PC-9 (cell line): ENCODE data around the gene PRXL2B. TPM values are rescaled to one million over a fixed set of nuclear protein-coding genes. Genes with fewer than 3 reads are reported as not detected.

ENCODE experiments used
- BruUV-seq: library from RNA; stranded (reverse); fragments of 400-500 nt; replicated peaks from 2 replicates; lab custom pipeline; 2021; lab: Mats Ljungman, UMichigan
- CTCF ChIA-PET: fragments of 300-600 bp; sonication (Branson Sonifier 250); formaldehyde crosslinking; loops from one replicate; lab custom pipeline; 2022; ENCODE audit warnings: antibody characterized with exemption; lab: Charles Lee
- POLR2A ChIA-PET: fragments of 300-600 bp; sonication (Branson Sonifier 250); formaldehyde crosslinking; loops from one replicate; lab custom pipeline; 2022; ENCODE audit warnings: antibody characterized with exemption; ENCODE audit not compliant: unreplicated experiment; lab: Charles Lee
- DNase-seq, 2 experiments: peaks; one replicate each; pipeline versions ENCODE4 v3.0.0 to v3.0.0-alpha.2; 2015 to 2022; ENCODE audit warnings: mixed read lengths in 1 of 2
- H2AFZ ChIP-seq: fragments of 200-600 bp; sonication (generic); 2 replicates; pipeline ENCODE4 v1.8.1; 2017; ENCODE audit warnings: antibody characterized with exemption
- H3F3A ChIP-seq: fragments of 200-600 bp; sonication (generic); 2 replicates; pipeline ENCODE4 v1.8.1; 2017; ENCODE audit warnings: antibody characterized with exemption, mild to moderate bottlenecking, low read depth; ENCODE audit not compliant: insufficient read depth
- H3K27ac ChIP-seq: fragments of 200-600 bp; sonication (generic); 2 replicates; pipeline ENCODE4 v1.6.1; 2016; ENCODE audit warnings: mixed run types
- H3K27me3 ChIP-seq: fragments of 200-600 bp; sonication (generic); 2 replicates; pipeline ENCODE4 v1.6.1; 2016; ENCODE audit warnings: low read depth, mixed run types; ENCODE audit not compliant: insufficient read depth
- H3K36me3 ChIP-seq: fragments of 200-600 bp; sonication (generic); 2 replicates; pipeline ENCODE4 v1.6.1; 2016; ENCODE audit warnings: low read depth, mixed run types
- H3K4me1 ChIP-seq: fragments of 200-600 bp; sonication (generic); replicated peaks from 2 replicates; pipeline ENCODE4 v1.6.1; 2016; ENCODE audit warnings: mixed run types; ENCODE audit not compliant: insufficient read depth
- H3K4me2 ChIP-seq: fragments of 200-600 bp; sonication (generic); 2 replicates; pipeline ENCODE4 v1.6.1; 2017; ENCODE audit warnings: mixed run types
- H3K4me3 ChIP-seq: fragments of 200-600 bp; sonication (generic); 2 replicates; pipeline ENCODE4 v1.6.1; 2016; ENCODE audit warnings: mixed run types
- H3K79me2 ChIP-seq: fragments of 200-600 bp; sonication (generic); 2 replicates; pipeline ENCODE4 v1.6.1; 2017; ENCODE audit warnings: low read depth, mixed run types
- H3K9me2 ChIP-seq: fragments of 200-600 bp; sonication (generic); 2 replicates; pipeline ENCODE4 v1.8.1; 2017; ENCODE audit warnings: mild to moderate bottlenecking; ENCODE audit not compliant: insufficient read depth
- H3K9me3 ChIP-seq: fragments of 200-600 bp; sonication (generic); 2 replicates; pipeline ENCODE4 v1.8.1; 2016; ENCODE audit warnings: low read depth; ENCODE audit not compliant: insufficient read depth
- H4K20me1 ChIP-seq: fragments of 200-600 bp; sonication (generic); 2 replicates; pipeline ENCODE4 v1.8.1; 2017; ENCODE audit not compliant: insufficient read depth
- EZH2 ChIP-seq: fragments of 200-600 bp; sonication (generic); IDR thresholded peaks from 2 replicates; pipeline ENCODE4 v1.8.0; 2017; ENCODE audit warnings: antibody characterized with exemption, low read depth
- intact Hi-C: fragments of 100-400 bp; cut with micrococcal nuclease; formaldehyde crosslinking; loops from one replicate; pipeline ENCODE4 v1.10.0; 2022; ENCODE audit not compliant: unreplicated experiment
- total RNA-seq: library from RNA; stranded (reverse); gene quantifications from 2 replicates; pipeline ENCODE4 v1.2.3, GENCODE V29; 2021
- TF ChIP-seq, protein P1 (sequence below): fragments of 200-600 bp; sonication (generic); conservative IDR thresholded peaks from 2 replicates; pipeline ENCODE4 v1.6.1; 2017; ENCODE audit warnings: mixed run types, antibody characterized with exemption, mild to moderate bottlenecking, moderate library complexity

PRXL2B gene
- total RNA-seq, 1 experiment from 2014 or later = 26.1 TPM

DNA sequence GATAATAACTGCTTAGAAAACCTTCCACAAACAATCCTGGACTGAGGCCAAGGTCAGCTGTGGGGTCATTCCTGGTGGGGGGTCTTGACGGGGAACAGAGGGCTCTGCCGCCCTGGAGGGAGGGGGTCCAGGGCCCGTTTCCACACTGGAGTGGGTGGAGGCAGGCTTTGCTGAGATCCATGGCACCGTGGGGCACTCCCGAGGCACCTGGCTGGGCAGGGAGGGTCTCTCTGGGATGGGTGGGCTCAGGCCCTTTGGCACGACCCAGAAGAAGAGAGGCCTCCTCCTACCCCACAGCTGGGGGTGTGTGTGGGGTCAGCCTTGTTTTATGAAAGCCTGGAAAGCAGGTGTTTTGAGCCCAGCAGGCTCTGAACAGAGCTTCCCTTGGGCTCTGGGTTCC, 41.2 kb downstream of the PRXL2B start:
- Histone ChIP-seq H3K9me3 (no peaks in the 10 kb centered on the region), H3K4me3 (no peak overlapping the region), H3F3A (peaks cover 11% of the 10 kb centered on the region; the same call in 1 of the 2 replicates), H3K79me2 (no peaks in the 10 kb centered on the region), H3K4me2 (no peak overlapping the region), H3K27ac (no peak overlapping the region), H3K4me1 (no peaks in the 10 kb centered on the region), H2AFZ (no peak overlapping the region), H3K27me3 (peaks cover 61% of the 10 kb centered on the region), H3K36me3 (no peaks in the 10 kb centered on the region), H3K9me2 (no peaks in the 10 kb centered on the region), H4K20me1 (no peaks in the 10 kb centered on the region)
- ChIA-PET CTCF (no interaction called here), POLR2A (no interaction called here)
- intact Hi-C loops = no loop called here
- DNase-seq = no peak
- TF ChIP-seq, protein P1, sequence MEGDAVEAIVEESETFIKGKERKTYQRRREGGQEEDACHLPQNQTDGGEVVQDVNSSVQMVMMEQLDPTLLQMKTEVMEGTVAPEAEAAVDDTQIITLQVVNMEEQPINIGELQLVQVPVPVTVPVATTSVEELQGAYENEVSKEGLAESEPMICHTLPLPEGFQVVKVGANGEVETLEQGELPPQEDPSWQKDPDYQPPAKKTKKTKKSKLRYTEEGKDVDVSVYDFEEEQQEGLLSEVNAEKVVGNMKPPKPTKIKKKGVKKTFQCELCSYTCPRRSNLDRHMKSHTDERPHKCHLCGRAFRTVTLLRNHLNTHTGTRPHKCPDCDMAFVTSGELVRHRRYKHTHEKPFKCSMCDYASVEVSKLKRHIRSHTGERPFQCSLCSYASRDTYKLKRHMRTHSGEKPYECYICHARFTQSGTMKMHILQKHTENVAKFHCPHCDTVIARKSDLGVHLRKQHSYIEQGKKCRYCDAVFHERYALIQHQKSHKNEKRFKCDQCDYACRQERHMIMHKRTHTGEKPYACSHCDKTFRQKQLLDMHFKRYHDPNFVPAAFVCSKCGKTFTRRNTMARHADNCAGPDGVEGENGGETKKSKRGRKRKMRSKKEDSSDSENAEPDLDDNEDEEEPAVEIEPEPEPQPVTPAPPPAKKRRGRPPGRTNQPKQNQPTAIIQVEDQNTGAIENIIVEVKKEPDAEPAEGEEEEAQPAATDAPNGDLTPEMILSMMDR = no peak
- no peak for TF ChIP-seq EZH2
- BruUV-seq = no TSS peak

DNA sequence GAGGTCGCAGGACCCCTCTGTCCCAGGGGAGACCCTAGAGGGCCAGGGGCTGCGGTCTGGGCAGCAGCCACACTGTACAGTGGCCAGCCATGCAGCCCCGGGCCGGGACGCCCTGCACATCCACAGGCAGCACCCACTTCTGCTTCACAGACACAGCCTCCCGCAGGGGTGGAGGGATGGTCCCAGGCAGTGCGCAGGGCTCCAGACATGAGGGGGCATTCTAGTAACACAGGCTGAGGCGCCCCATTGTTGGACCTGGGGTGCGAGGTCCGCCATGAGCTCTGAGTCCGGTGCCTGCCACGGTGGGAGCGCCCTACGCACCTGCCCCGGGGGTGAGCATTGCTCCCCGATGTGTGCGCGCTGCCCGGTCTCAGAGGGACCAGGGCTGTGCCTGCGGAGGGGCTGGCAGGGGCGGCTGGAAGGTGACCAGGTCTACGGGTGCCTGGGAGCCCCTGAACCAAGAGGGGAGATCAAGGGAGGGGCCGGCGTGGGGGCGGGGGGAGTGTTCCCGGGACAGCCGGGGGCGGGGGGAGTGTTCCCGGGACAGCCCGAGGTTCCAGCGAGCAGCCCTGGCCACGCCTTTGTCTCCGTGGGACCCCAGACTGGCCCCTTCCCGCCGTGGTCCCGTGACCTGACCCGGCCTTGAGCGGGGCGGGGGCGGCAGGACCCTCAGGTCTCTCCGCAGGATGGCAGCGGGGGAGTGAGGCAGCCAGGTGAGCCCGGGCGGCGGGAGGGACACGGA, 41.8 kb downstream of the PRXL2B start:
- no peaks in the 10 kb centered on the region for H3K36me3 ChIP-seq
- no peaks in the 10 kb centered on the region for H3K9me2 ChIP-seq
- no TSS peak for BruUV-seq
- H3K79me2 ChIP-seq = no peaks in the 10 kb centered on the region
- POLR2A ChIA-PET = no interaction called here
- H4K20me1 ChIP-seq = no peaks in the 10 kb centered on the region
- H3K4me2 ChIP-seq = no peak overlapping the region
- H3K27me3 ChIP-seq = peaks cover 64% of the 10 kb centered on the region
- intact Hi-C loops = no loop called here
- no peak overlapping the region for H3K4me3 ChIP-seq
- H3K4me1 ChIP-seq = no peaks in the 10 kb centered on the region
- H2AFZ ChIP-seq = no peak overlapping the region
- CTCF ChIA-PET = no interaction called here
- no peaks in the 10 kb centered on the region for H3K9me3 ChIP-seq
- H3F3A ChIP-seq = peaks cover 11% of the 10 kb centered on the region; the same call in 1 of the 2 replicates
- no peak for DNase-seq
- H3K27ac ChIP-seq = no peak overlapping the region
- TF ChIP-seq EZH2 = no peak
- TF ChIP-seq, protein P1 = no peak

DNA sequence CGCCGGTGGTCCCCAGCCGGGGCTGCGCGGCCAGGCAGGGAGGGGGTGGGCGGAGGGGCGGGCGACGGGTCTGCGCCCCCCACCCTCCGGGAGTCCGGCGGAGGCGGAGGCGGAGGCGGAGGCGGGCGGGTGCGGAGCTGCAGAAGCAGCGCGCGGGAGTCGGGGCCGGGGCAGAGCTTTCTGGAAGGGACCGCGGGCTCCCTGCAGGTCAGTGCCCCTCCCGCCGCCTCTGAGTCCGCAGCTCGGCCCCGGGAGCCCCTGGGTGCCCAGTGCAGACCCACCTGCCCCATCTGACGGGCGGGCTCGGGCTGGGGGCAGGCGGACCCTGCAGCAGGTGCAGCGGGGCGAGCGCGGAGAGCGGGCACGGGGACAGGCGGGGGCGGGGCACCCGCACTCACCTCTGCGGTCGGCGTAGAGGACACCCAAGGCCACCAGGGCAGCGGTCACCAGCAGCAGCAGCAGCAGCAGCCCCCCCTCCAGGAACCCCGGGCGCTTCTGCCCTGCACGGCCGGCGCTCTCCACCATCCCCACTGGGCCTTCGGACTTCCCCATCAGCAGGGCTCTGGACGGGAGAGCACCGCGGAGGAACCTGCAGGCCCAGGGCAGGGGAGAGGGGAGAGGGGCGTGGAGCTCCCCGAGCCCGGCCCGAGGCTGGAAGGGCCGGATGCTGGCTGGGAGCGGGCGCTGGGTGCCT, 42.5 kb downstream of the PRXL2B start:
- no peak for TF ChIP-seq EZH2
- TF ChIP-seq, protein P1 = no peak
- Histone ChIP-seq H2AFZ (no peak overlapping the region), H3K27ac (no peak overlapping the region), H3K36me3 (no peaks in the 10 kb centered on the region), H3K4me3 (no peak overlapping the region), H3K9me2 (no peaks in the 10 kb centered on the region), H3F3A (peaks cover 11% of the 10 kb centered on the region; the same call in 1 of the 2 replicates), H3K4me2 (no peak overlapping the region), H3K9me3 (no peaks in the 10 kb centered on the region), H4K20me1 (no peaks in the 10 kb centered on the region), H3K4me1 (no peaks in the 10 kb centered on the region), H3K27me3 (peaks cover 64% of the 10 kb centered on the region), H3K79me2 (no peaks in the 10 kb centered on the region)
- no TSS peak for BruUV-seq
- intact Hi-C loops = no loop called here
- CTCF ChIA-PET = no interaction called here
- no peak for DNase-seq
- POLR2A ChIA-PET = no interaction called here
